Muscle layer of duodenum (tissue), 2 donors: ENCODE results near the gene KATNAL1.

Experiments
- H3K27ac ChIP-seq: one replicate; pipeline ENCODE4 v1.7.0; 2013; ENCODE audit warnings: mild to moderate bottlenecking, low read length
- H3K27me3 ChIP-seq: one replicate; pipeline ENCODE4 v1.7.0; 2013; ENCODE audit warnings: low read depth, mild to moderate bottlenecking, control low read depth, low read length
- H3K36me3 ChIP-seq, 2 donors: one replicate each; pipeline ENCODE4 v1.7.0; 2013; ENCODE audit warnings: low read length in 2 of 2, control low read depth in 1 of 2, mild to moderate bottlenecking in 1 of 2; ENCODE audit not compliant: insufficient read depth in 2 of 2, control insufficient read depth in 1 of 2
- H3K4me1 ChIP-seq, 2 donors: one replicate each; pipeline ENCODE4 v1.7.0; 2013; ENCODE audit warnings: low read length in 2 of 2, mild to moderate bottlenecking in 2 of 2, control low read depth in 1 of 2, moderate library complexity in 1 of 2; ENCODE audit not compliant: insufficient read depth in 2 of 2, control insufficient read depth in 1 of 2
- H3K4me3 ChIP-seq, 2 donors: one replicate each; pipeline ENCODE4 v1.7.0; 2013; ENCODE audit warnings: low read length in 2 of 2, low read depth in 1 of 2, mild to moderate bottlenecking in 1 of 2
- H3K9me3 ChIP-seq, 2 donors: one replicate each; pipeline ENCODE4 v1.7.0; 2013; ENCODE audit warnings: low read length in 2 of 2, control low read depth in 1 of 2, mild to moderate bottlenecking in 1 of 2; ENCODE audit not compliant: control insufficient read depth in 1 of 2
- donor health status: healthy.

KATNAL1 gene

DNA sequence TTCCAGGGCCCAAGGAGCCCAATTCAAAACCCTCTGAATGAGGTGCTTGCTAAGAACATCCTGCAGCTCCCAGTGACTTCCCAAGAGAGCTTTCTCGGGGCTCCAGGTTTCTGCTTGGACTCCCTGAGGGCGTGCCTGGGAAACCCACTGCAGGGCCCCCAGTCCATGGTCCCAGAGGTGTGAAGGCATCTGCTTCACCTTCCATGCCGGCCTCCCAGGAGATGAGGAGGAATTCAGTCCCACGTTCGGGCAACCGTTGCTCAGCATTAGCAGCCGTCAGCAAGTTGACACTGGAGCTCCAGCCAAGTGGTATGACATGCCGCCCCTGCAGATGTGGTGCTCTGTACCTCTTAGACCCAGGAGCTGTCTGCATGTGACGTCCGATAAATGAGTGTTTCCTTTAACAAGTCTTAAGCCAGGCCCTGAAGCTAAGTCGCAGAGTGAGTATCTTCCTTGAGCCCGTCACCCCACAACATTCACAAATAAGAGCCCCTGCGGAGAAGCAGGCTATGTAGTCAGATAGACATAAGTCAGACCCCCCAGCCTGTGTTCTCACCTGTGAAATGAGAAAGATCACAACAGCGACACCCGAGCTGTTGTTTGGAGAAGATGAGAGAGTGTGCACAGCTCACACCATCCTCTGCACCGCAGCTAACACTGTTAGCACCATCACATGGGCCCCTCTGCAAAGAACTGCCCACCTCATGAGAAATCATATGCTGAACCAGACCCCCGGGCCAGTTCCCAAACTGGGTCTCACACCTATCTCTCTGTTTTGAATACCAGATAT is 150.3 kb downstream of the KATNAL1 start:
- H3K4me3 ChIP-seq: no peak overlapping the region
- no peaks in the 10 kb centered on the region for H3K27me3 ChIP-seq
- no peaks in the 10 kb centered on the region for H3K9me3 ChIP-seq
- H3K36me3 ChIP-seq: no peaks in the 10 kb centered on the region
- H3K4me1 ChIP-seq: no peaks in the 10 kb centered on the region
- H3K27ac ChIP-seq: no peak overlapping the region

DNA sequence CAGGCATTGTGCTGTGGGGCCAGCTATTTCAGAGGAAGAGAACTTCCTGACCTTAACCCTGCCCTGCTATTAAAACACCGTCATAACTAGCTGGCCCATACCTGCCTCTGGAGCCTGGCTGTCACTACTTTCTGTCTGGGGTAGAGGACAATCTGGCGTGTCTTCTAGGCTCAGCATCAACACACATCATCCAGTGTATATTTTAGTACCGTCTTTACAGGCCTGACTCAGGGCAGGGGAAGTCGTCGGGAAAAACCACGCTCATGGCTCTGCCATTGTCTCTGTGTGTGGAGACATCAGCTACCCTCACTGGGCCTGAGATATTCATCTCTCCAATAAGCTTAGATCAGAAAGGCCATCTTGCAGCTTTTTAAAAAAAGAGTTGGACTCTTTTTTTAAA is 151.1 kb downstream of the KATNAL1 start:
- Histone ChIP-seq H3K27me3 (no peaks in the 10 kb centered on the region), H3K27ac (no peak overlapping the region), H3K9me3 (no peaks in the 10 kb centered on the region), H3K4me3 (no peak overlapping the region), H3K4me1 (no peaks in the 10 kb centered on the region), H3K36me3 (no peaks in the 10 kb centered on the region)

DNA sequence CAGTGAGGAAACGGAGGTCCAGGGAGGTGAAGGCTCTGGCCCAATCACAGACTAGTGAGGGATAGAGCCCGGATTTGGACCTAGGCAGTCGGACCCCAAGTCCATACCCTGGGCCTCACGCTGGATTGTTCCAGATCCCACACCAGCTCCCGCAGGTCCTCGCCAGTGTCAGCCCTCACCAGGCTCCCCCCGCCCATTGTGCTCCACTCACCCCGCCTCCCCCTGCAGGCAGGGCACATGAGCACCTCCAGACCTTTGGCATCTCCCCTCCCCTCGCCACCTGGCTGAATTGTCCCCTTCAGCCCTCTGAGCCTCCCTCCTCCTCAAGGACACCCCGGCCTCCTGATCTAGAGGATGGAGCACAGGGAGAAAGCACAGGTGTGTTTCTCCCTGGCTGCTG is 152.4 kb downstream of the KATNAL1 start:
- no peaks in the 10 kb centered on the region for H3K9me3 ChIP-seq
- H3K36me3 ChIP-seq: no peaks in the 10 kb centered on the region
- H3K4me1 ChIP-seq: no peaks in the 10 kb centered on the region
- H3K4me3 ChIP-seq: no peak overlapping the region
- no peak overlapping the region for H3K27ac ChIP-seq
- H3K27me3 ChIP-seq: no peaks in the 10 kb centered on the region

DNA sequence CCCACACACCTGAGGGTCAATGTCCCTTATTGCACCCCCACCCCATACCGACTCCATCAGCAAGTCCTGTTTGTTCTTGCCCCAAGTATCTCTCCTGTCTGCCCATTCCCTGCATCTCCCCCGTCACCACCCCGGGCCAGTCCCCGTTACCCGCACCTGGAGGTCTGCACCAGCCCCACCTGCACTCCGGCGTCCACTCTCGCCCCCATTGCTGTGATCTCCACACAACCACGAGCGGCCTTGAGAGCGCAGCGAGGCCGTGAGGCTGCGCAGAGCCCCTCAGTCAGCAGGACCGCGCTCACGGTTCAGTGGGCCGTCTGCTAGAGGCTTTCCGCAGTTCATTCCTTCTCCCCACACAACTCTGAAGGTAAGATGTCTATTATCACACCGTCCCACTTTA is 152.8 kb downstream of the KATNAL1 start:
- no peaks in the 10 kb centered on the region for H3K36me3 ChIP-seq
- H3K27ac ChIP-seq: no peak overlapping the region
- no peaks in the 10 kb centered on the region for H3K27me3 ChIP-seq
- no peaks in the 10 kb centered on the region for H3K9me3 ChIP-seq
- H3K4me3 ChIP-seq: no peak overlapping the region
- no peaks in the 10 kb centered on the region for H3K4me1 ChIP-seq

DNA sequence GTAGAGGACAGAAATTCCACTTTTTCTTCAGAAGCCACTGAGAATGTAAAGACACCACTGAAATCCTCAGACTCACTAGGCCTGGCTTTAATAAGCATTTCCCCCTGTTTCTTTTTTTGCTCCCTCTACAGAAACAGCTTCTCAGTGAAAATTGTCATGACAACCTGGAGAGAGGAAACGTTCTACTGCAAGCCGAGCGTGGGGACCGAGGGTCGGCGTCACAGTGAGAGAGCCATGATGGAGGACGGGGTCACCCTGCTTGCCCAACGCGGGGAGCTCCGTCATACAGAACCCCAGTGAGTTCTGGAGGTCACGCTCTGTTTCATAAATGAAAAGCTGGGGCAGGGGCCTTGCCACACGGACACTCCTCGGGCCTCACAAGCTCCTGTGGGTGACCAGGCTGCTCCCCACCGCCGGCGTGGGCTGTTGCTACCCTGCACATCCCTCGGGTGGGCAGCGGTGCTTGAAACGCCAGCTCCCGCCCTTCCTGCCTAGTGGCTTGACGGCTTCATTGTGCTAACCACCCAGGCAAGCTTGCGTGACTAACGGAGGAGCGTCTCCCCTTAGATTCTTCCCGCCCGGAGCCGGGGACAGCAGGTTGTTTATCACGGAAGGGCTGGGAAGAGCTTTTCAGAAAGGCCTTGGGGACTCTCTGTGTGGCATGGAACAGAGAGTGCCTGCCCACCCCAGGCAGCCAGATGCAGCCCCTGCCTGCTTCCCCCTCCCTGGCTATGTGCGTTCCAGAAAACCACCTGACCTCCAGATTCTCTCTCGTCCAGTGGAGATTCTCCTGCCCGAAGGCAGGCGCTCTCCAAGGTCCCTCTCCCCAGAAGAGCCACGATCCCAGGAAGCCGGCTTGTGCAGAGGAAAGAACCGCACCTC is 153.6 kb downstream of the KATNAL1 start:
- H3K27me3 ChIP-seq: no peaks in the 10 kb centered on the region
- H3K4me3 ChIP-seq: no peak overlapping the region
- H3K4me1 ChIP-seq: no peaks in the 10 kb centered on the region
- no peak overlapping the region for H3K27ac ChIP-seq
- H3K9me3 ChIP-seq: no peaks in the 10 kb centered on the region
- no peaks in the 10 kb centered on the region for H3K36me3 ChIP-seq
